ENCODE measurements around the gene SRMS. TPM values are rescaled to one million over a fixed set of nuclear protein-coding genes. Genes with fewer than 3 reads are reported as not detected.

The SRMS gene
- total and polyA plus RNA-seq, 4 donors, result not detected

- Histone ChIP-seq H3K4me1 (ENCODE audit: control insufficient read depth in 4 of 4, insufficient read depth in 4 of 4, low read length in 3 of 4) (peaks cover 10 to 28% (median 21%) of the 10 kb centered on the region in 4 donors), H3K9ac (ENCODE audit: low read depth in 1 of 2, low read length in 2 of 2) (no peak overlapping the region), H3K9me3 (ENCODE audit: control insufficient read depth in 4 of 4, low read length in 3 of 4) (no peaks in the 10 kb centered on the region), H3K27me3 (ENCODE audit: control insufficient read depth in 4 of 4, insufficient read depth in 4 of 4, low read length in 3 of 4) (no peaks in the 10 kb centered on the region), H3K4me3 (ENCODE audit: low read depth in 1 of 3, low read length in 3 of 3) (peak overlapping the region in 2 of 3 donors; percentile 0 to 20), H3K27ac (ENCODE audit: low read depth in 1 of 2, low read length in 2 of 2) (peak overlapping the region; percentile 62 to 68), H3K36me3 (ENCODE audit: control insufficient read depth in 4 of 4, insufficient read depth in 3 of 4, low read depth in 1 of 4, low read length in 3 of 4) (no peaks in the 10 kb centered on the region)
- TF ChIP-seq ATF3 (IDR thresholded peaks at IDR 0.05), result no peak
- TF ChIP-seq CTCF (IDR thresholded peaks at IDR 0.05; ENCODE audit: low read depth, low read length, missing input control), result no peak
- no peak for TF ChIP-seq FOXA2 (IDR thresholded peaks at IDR 0.05)
- no peak for TF ChIP-seq RAD21 (IDR thresholded peaks at IDR 0.05)
- no peak for TF ChIP-seq TAF1 (conservative IDR thresholded peaks at IDR 0.05)
- TF ChIP-seq HNF4G (IDR thresholded peaks at IDR 0.05), result peak; percentile 58
- TF ChIP-seq EGR1 (IDR thresholded peaks at IDR 0.05; ENCODE audit: low read depth in 2 of 2), result peak in 1 of 2 donors; percentile 37
- peak; percentile 82 to 92 for TF ChIP-seq HNF4A (conservative IDR thresholded peaks at IDR 0.05)
- TF ChIP-seq MAX (IDR thresholded peaks at IDR 0.05), result peak; percentile 60
- TF ChIP-seq NR2F2 (IDR thresholded peaks at IDR 0.05), result peak; percentile 40
- no peak for TF ChIP-seq FOXA1 (IDR thresholded peaks at IDR 0.05)
- no peak for TF ChIP-seq GABPA (IDR thresholded peaks at IDR 0.05 in 1 of 2, conservative IDR thresholded peaks at IDR 0.05 in 1 of 2)
- no peak for TF ChIP-seq JUND (IDR thresholded peaks at IDR 0.05)
- peak; percentile 76 for TF ChIP-seq SP1 (IDR thresholded peaks at IDR 0.05)
- TF ChIP-seq RXRA (IDR thresholded peaks at IDR 0.05), result peak; percentile 62 to 75
- TF ChIP-seq YY1 (IDR thresholded peaks at IDR 0.05), result peak; percentile 47
- peak; percentile 47 for TF ChIP-seq REST (IDR thresholded peaks at IDR 0.05)
- DNase-seq (ENCODE audit: low spot score), result peak; percentile 49
- 30% methylated on average over 49 of the region's 49 CpGs for WGBS
Observed at GRCh38 chr20:63534831-63535651, 12.5 kb downstream of the SRMS start.

GRCh38 chr20:63534427-63534830, 13.1 kb downstream of the SRMS start:
- H3K27ac ChIP-seq (ENCODE audit: low read depth in 1 of 2, low read length in 2 of 2), result no peak overlapping the region
- no peaks in the 10 kb centered on the region for H3K36me3 ChIP-seq (ENCODE audit: control insufficient read depth in 4 of 4, insufficient read depth in 3 of 4, low read depth in 1 of 4, low read length in 3 of 4)
- H3K9ac ChIP-seq (ENCODE audit: low read depth in 1 of 2, low read length in 2 of 2), result no peak overlapping the region
- H3K9me3 ChIP-seq (ENCODE audit: control insufficient read depth in 4 of 4, low read length in 3 of 4), result no peaks in the 10 kb centered on the region
- H3K4me3 ChIP-seq (ENCODE audit: low read depth in 1 of 3, low read length in 3 of 3), result no peak overlapping the region
- TF ChIP-seq GABPA (IDR thresholded peaks at IDR 0.05 in 1 of 2, conservative IDR thresholded peaks at IDR 0.05 in 1 of 2) (no peak), FOXA1 (IDR thresholded peaks at IDR 0.05) (no peak), NR2F2 (IDR thresholded peaks at IDR 0.05) (no peak), ZBTB33 (IDR thresholded peaks at IDR 0.05) (no peak), ATF3 (IDR thresholded peaks at IDR 0.05) (no peak), RXRA (IDR thresholded peaks at IDR 0.05) (no peak), REST (IDR thresholded peaks at IDR 0.05) (no peak), EGR1 (IDR thresholded peaks at IDR 0.05; ENCODE audit: low read depth in 2 of 2) (no peak), MAX (IDR thresholded peaks at IDR 0.05) (no peak), JUND (IDR thresholded peaks at IDR 0.05) (no peak)
- 77% methylated on average over 12 of the region's 12 CpGs for WGBS
- peaks cover 10 to 28% (median 21%) of the 10 kb centered on the region in 4 donors for H3K4me1 ChIP-seq (ENCODE audit: control insufficient read depth in 4 of 4, insufficient read depth in 4 of 4, low read length in 3 of 4)
- no peak for DNase-seq (ENCODE audit: low spot score)
- H3K27me3 ChIP-seq (ENCODE audit: control insufficient read depth in 4 of 4, insufficient read depth in 4 of 4, low read length in 3 of 4), result no peaks in the 10 kb centered on the region

Measured in liver (tissue), 9 donors.